Fibroblast of pulmonary artery (primary cell): Measurements from ENCODE around the gene NLRC5.

Experiments used
- DNase-seq: peaks from one replicate; pipeline ENCODE4 v3.0.0-alpha.2; 2010; ENCODE audit warnings: low read depth
- H3K4me3 ChIP-seq: replicated peaks from 2 replicates; pipeline ENCODE4 v1.5.1; 2011; ENCODE audit warnings: low read depth, mild to moderate bottlenecking, control low read depth, low read length, moderate library complexity
- TF ChIP-seq, protein P1 (sequence below): IDR thresholded peaks from 2 replicates; pipeline ENCODE4 v1.5.1; 2011; ENCODE audit warnings: mild to moderate bottlenecking, control low read depth, low read length, inconsistent platforms; ENCODE audit errors: missing control alignments

Gene NLRC5

DNA sequence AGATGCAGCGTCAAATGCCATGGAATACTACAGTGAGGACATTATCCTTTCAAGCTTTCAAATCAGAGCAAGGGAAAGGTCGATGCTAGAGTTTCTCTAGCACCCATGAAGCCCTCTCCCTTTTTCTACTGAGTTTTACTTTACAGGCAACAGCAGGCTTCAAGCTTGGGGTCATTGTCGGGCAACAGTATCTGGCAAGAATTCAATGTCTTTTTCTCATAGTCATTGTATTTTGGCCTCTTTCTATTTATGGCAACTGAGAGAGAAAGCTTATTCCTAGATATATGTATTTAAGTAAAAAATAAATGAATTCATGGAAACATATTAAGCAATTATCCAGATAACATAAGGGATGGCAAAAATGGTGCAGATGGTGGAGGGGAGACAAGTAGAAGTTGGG is 28.0 kb upstream of the NLRC5 start:
- H3K4me3 ChIP-seq = no peak overlapping the region
- TF ChIP-seq, protein P1, sequence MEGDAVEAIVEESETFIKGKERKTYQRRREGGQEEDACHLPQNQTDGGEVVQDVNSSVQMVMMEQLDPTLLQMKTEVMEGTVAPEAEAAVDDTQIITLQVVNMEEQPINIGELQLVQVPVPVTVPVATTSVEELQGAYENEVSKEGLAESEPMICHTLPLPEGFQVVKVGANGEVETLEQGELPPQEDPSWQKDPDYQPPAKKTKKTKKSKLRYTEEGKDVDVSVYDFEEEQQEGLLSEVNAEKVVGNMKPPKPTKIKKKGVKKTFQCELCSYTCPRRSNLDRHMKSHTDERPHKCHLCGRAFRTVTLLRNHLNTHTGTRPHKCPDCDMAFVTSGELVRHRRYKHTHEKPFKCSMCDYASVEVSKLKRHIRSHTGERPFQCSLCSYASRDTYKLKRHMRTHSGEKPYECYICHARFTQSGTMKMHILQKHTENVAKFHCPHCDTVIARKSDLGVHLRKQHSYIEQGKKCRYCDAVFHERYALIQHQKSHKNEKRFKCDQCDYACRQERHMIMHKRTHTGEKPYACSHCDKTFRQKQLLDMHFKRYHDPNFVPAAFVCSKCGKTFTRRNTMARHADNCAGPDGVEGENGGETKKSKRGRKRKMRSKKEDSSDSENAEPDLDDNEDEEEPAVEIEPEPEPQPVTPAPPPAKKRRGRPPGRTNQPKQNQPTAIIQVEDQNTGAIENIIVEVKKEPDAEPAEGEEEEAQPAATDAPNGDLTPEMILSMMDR = no peak
- peak; percentile 70 for DNase-seq

- no peak within 1 kb of the TSS for H3K4me3 ChIP-seq
- no peak for DNase-seq
- TF ChIP-seq, protein P1 = no peak
Measured at GRCh38 chr16:56961851-56962281, 27.5 kb upstream of the NLRC5 start, which contains the start of gene CETP. TSS of gene CETP (plus strand) at chr16:56961950. CDS start at chr16:56961980, 30 bp downstream.

DNA sequence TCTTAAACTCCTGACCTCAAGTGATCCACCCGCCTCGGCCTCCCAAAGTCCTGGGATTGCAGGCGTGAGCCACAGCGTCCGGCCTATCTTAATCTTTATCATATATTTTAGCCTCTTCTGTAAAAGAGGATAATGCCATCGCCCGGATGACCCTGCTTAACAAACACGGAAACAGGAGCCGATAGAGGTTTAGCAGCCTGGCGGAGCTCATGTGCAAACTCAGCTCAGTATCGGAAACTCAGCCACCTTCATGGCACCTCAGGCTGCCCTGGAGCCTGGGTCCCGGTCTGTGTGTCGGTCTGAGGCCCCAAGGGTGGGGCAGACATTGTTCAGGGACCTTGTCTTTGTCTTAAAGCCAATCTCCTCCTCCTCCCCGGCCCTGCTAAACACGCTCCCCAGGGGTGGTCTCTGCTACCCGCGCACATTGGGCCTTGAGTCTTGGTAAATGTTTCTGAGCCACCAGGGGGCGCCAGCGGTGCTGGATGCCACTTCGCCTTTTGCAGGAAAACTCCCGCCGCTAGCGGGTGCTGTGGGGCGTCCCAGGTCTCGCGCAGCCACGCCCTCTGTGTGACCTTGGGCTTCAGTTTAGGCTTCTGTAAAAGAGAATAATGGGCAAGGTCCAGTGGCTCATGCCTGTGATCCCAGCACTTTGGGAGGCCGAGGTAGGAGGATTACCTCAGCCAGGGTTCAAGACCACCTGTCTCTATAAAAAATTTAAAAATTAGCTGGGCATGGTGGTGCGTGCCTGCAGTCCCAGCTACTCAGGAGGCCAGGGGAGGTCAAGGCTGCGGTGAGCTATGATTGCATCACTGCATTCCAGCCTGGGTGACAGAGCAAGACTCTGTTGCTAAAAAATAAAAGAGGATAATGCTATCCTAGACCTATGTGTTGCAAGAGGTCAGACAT is 24.9 kb upstream of the NLRC5 start:
- peak; percentile 85 for DNase-seq
- H3K4me3 ChIP-seq = no peak overlapping the region
- TF ChIP-seq, protein P1 = peak; percentile 53

GRCh38 chr16:56965149-56966092 is 23.9 kb upstream of the NLRC5 start:
- TF ChIP-seq, protein P1 = no peak
- DNase-seq = no peak
- H3K4me3 ChIP-seq = no peak overlapping the region

DNA sequence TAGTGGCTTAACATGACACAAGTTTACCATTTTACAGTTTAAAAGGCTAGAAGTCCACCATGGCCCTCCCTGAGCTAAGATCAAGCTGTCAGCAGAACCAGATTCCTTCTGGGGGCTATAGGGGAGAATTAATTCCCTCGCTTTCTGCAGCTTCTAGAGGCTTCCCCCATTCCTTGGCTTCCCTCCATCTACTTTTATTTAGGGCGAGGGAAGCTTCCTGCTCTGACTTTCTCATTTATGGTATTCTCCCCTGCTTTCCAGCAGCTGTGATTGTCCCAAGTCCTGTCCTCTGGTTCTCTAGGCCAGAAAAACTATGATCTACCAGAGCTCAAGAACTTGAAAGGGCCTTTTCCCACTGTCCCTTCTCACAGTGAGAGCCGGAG is 23.3 kb upstream of the NLRC5 start:
- H3K4me3 ChIP-seq = no peak overlapping the region
- TF ChIP-seq, protein P1 = no peak
- DNase-seq = no peak

- DNase-seq = peak; percentile 50
- TF ChIP-seq, protein P1 = no peak
- H3K4me3 ChIP-seq = no peak overlapping the region
Measured at GRCh38 chr16:56967733-56968132, 21.6 kb upstream of the NLRC5 start.
